HG02885 (cell line): ENCODE results near the gene CCNJL.
"Not testable (repeated sequence)": the region's sequence is repeated elsewhere in the genome, so short reads cannot be mapped to it uniquely, and the experiment has no call there.

Experiments
- ATAC-seq: cut with Tn5 transposase; IDR thresholded peaks from one replicate; pipeline ENCODE4 v1.9.1; 2021; ENCODE audit warnings: mild to moderate bottlenecking; ENCODE audit not compliant: unreplicated experiment, poor library complexity

CCNJL gene

GRCh38 chr5:160266752-160267345 is 45.5 kb downstream of the CCNJL start:
- ATAC-seq = no peak

GRCh38 chr5:160266044-160266443 is 46.3 kb downstream of the CCNJL start:
- no peak for ATAC-seq

GRCh38 chr5:160263326-160263855 is 49.0 kb downstream of the CCNJL start:
- ATAC-seq = no peak

- ATAC-seq = peak; percentile 44
Measured at GRCh38 chr5:160262151-160263074, 50.0 kb downstream of the CCNJL start.

- ATAC-seq = peak; percentile 43
Measured at GRCh38 chr5:160260881-160261815, 51.2 kb downstream of the CCNJL start.

- ATAC-seq = no peak
Measured at GRCh38 chr5:160260006-160260775, 52.2 kb downstream of the CCNJL start.

GRCh38 chr5:160259341-160259740 is 53.0 kb downstream of the CCNJL start:
- no peak for ATAC-seq

GRCh38 chr5:160254706-160255105 is 57.7 kb downstream of the CCNJL start:
- ATAC-seq = no peak

- ATAC-seq = no peak
Measured at GRCh38 chr5:160253441-160253840, 58.9 kb downstream of the CCNJL start.

- no peak for ATAC-seq
Measured at GRCh38 chr5:160252916-160253315, 59.4 kb downstream of the CCNJL start.

GRCh38 chr5:160251406-160252155 is 60.8 kb downstream of the CCNJL start:
- ATAC-seq = no peak

GRCh38 chr5:160250826-160251225 is 61.5 kb downstream of the CCNJL start:
- ATAC-seq = no peak

GRCh38 chr5:160250226-160250625 is 62.1 kb downstream of the CCNJL start:
- ATAC-seq = no peak

GRCh38 chr5:160249570-160249969 is 62.8 kb downstream of the CCNJL start:
- ATAC-seq = not testable (repeated sequence)

- ATAC-seq = no peak
Measured at GRCh38 chr5:160245506-160246086, 66.8 kb downstream of the CCNJL start.

- ATAC-seq = no peak
Measured at GRCh38 chr5:160242145-160242544, 70.2 kb downstream of the CCNJL start.

GRCh38 chr5:160240350-160240749 is 72.0 kb downstream of the CCNJL start:
- no peak for ATAC-seq

- no peak for ATAC-seq
Measured at GRCh38 chr5:160237571-160238093, 74.7 kb downstream of the CCNJL start.
